GM18498 (cell line): ENCODE results near the gene MAT1A.
"Not testable (repeated sequence)": the region's sequence is repeated elsewhere in the genome, so short reads cannot be mapped to it uniquely, and the experiment has no call there.

Source experiments
- ATAC-seq: cut with Tn5 transposase; IDR thresholded peaks from one replicate; pipeline ENCODE4 v1.9.1; 2021; ENCODE audit warnings: mild to moderate bottlenecking, moderate library complexity; ENCODE audit not compliant: unreplicated experiment

MAT1A gene

GRCh38 chr10:80265740-80266512 is 23.5 kb downstream of the MAT1A start:
- no peak for ATAC-seq

- ATAC-seq, result no peak
These were observed 25.1 kb downstream of the MAT1A start for GRCh38 chr10:80264081-80265056.

- ATAC-seq, result no peak
These were observed 28.0 kb downstream of the MAT1A start for GRCh38 chr10:80261316-80262030.

- ATAC-seq, result no peak
These were observed 28.9 kb downstream of the MAT1A start for GRCh38 chr10:80260295-80261243.

- ATAC-seq, result no peak
These were observed 30.0 kb downstream of the MAT1A start for GRCh38 chr10:80259405-80259871.

GRCh38 chr10:80256798-80257197 is 32.7 kb downstream of the MAT1A start:
- ATAC-seq, result peak; percentile 34

GRCh38 chr10:80254726-80255125 is 34.7 kb downstream of the MAT1A start:
- not testable (repeated sequence) for ATAC-seq

GRCh38 chr10:80253963-80254271 is 35.5 kb downstream of the MAT1A start:
- ATAC-seq, result peak; percentile 9

- peak; percentile 73 for ATAC-seq
These were observed 36.0 kb downstream of the MAT1A start for GRCh38 chr10:80253266-80253962.

- ATAC-seq, result no peak
These were observed 37.1 kb downstream of the MAT1A start for GRCh38 chr10:80252296-80252887.

GRCh38 chr10:80251703-80252280 is 37.7 kb downstream of the MAT1A start:
- ATAC-seq, result not testable (repeated sequence)

GRCh38 chr10:80250399-80250798 is 39.1 kb downstream of the MAT1A start:
- not testable (repeated sequence) for ATAC-seq

GRCh38 chr10:80249906-80250305 is 39.6 kb downstream of the MAT1A start:
- ATAC-seq, result not testable (repeated sequence)

GRCh38 chr10:80247611-80248010 is 41.8 kb downstream of the MAT1A start:
- not testable (repeated sequence) for ATAC-seq

- not testable (repeated sequence) for ATAC-seq
These were observed 45.1 kb downstream of the MAT1A start for GRCh38 chr10:80244371-80244770.

- ATAC-seq, result not testable (repeated sequence)
These were observed 47.1 kb downstream of the MAT1A start for GRCh38 chr10:80242341-80242740.

GRCh38 chr10:80236457-80236856 is 53.0 kb downstream of the MAT1A start:
- not testable (repeated sequence) for ATAC-seq
